Progenitor cell of endocrine pancreas (in vitro differentiated cells): ENCODE results near the gene LDLRAD4. TPM values are rescaled to one million over a fixed set of nuclear protein-coding genes. Genes with fewer than 3 reads are reported as not detected.

ENCODE experiments used
- DNase-seq: peaks from one replicate; pipeline ENCODE4 v3.0.0; 2021; ENCODE audit warnings: low spot score; ENCODE audit not compliant: unreplicated experiment
- H3K27ac Mint-ChIP-seq: 2 replicates; pipeline ENCODE4 v1.8.0; 2021; ENCODE audit warnings: mild to moderate bottlenecking, moderate library complexity, mixed read lengths
- H3K27me3 Mint-ChIP-seq: 2 replicates; pipeline ENCODE4 v1.8.0; 2021; ENCODE audit warnings: mixed read lengths
- H3K36me3 Mint-ChIP-seq: 2 replicates; pipeline ENCODE4 v1.8.0; 2022; ENCODE audit warnings: mixed read lengths; ENCODE audit not compliant: insufficient read depth
- H3K4me1 Mint-ChIP-seq: 2 replicates; pipeline ENCODE4 v1.8.0; 2021; ENCODE audit warnings: low read depth, mixed read lengths
- H3K4me3 Mint-ChIP-seq: 2 replicates; pipeline ENCODE4 v1.8.0; 2021; ENCODE audit warnings: low read depth, mild to moderate bottlenecking, moderate library complexity, mixed read lengths
- H3K9me3 Mint-ChIP-seq: 2 replicates; pipeline ENCODE4 v1.8.0; 2021; ENCODE audit warnings: low read depth, mixed read lengths
- total RNA-seq: library from RNA; stranded (reverse); gene quantifications from 2 replicates; pipeline ENCODE4 v1.2.1, GENCODE V29; 2021
- TF ChIP-seq, protein P1 (sequence below): fragments of 200-600 bp; sonication (generic); IDR thresholded peaks from one replicate; pipeline ENCODE4 v1.5.0; 2021; ENCODE audit warnings: antibody characterized with exemption, mild to moderate bottlenecking; ENCODE audit not compliant: unreplicated experiment

Gene LDLRAD4
- total RNA-seq, 1 donor from 2014 or later: 3.8 TPM

DNA sequence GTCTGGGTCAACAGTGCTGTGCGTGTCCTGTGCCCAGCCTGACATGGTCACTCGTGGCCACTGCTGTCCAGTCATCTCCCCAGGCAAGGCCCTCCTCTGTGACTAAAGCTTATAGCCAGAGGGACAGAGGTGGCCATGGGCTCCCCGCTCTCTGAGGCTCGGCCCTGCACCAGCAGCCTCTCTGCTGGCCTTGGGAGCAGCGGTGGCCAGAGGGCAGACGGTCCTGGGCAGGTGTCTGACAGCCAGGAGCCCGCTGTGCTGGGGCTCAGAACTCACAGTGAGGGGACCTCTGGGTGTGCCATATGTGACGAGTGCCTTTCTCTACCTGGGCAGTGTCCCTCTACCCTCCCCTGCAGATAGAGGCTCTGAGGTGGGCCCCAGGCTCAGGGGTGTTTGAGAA lies 409.1 kb downstream of the LDLRAD4 start:
- peaks cover 3% of the 10 kb centered on the region for H3K27me3 Mint-ChIP-seq
- no peak for DNase-seq
- H3K4me3 Mint-ChIP-seq: no peak overlapping the region
- H3K36me3 Mint-ChIP-seq: no peaks in the 10 kb centered on the region
- TF ChIP-seq, protein P1, sequence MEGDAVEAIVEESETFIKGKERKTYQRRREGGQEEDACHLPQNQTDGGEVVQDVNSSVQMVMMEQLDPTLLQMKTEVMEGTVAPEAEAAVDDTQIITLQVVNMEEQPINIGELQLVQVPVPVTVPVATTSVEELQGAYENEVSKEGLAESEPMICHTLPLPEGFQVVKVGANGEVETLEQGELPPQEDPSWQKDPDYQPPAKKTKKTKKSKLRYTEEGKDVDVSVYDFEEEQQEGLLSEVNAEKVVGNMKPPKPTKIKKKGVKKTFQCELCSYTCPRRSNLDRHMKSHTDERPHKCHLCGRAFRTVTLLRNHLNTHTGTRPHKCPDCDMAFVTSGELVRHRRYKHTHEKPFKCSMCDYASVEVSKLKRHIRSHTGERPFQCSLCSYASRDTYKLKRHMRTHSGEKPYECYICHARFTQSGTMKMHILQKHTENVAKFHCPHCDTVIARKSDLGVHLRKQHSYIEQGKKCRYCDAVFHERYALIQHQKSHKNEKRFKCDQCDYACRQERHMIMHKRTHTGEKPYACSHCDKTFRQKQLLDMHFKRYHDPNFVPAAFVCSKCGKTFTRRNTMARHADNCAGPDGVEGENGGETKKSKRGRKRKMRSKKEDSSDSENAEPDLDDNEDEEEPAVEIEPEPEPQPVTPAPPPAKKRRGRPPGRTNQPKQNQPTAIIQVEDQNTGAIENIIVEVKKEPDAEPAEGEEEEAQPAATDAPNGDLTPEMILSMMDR: no peak
- no peaks in the 10 kb centered on the region for H3K9me3 Mint-ChIP-seq
- no peak overlapping the region for H3K27ac Mint-ChIP-seq
- H3K4me1 Mint-ChIP-seq: peaks cover 2% of the 10 kb centered on the region

DNA sequence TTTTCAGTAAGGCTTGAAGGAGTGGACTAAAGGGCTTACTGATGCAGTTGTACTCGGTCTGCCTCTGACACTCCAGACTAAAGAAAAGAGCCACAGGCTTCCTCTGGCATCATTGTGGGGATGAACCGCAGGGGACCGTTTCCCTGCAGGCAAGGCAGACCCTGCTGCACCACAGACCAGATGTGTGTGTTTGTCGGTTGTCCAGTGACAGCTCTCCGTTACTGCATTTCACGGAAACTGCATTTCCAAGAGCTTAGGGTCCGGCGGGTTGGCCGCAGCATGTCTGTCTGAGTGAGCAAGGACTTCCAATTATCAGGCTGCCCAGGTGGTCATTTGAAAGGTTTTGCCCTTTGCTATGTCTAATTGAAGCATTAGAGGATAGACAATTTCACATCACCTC lies 409.7 kb downstream of the LDLRAD4 start:
- DNase-seq: no peak
- Mint-ChIP-seq H3K36me3 (no peaks in the 10 kb centered on the region), H3K27ac (no peak overlapping the region), H3K4me3 (no peak overlapping the region), H3K4me1 (peaks cover 2% of the 10 kb centered on the region), H3K27me3 (peaks cover 3% of the 10 kb centered on the region), H3K9me3 (no peaks in the 10 kb centered on the region)
- TF ChIP-seq, protein P1: no peak

DNA sequence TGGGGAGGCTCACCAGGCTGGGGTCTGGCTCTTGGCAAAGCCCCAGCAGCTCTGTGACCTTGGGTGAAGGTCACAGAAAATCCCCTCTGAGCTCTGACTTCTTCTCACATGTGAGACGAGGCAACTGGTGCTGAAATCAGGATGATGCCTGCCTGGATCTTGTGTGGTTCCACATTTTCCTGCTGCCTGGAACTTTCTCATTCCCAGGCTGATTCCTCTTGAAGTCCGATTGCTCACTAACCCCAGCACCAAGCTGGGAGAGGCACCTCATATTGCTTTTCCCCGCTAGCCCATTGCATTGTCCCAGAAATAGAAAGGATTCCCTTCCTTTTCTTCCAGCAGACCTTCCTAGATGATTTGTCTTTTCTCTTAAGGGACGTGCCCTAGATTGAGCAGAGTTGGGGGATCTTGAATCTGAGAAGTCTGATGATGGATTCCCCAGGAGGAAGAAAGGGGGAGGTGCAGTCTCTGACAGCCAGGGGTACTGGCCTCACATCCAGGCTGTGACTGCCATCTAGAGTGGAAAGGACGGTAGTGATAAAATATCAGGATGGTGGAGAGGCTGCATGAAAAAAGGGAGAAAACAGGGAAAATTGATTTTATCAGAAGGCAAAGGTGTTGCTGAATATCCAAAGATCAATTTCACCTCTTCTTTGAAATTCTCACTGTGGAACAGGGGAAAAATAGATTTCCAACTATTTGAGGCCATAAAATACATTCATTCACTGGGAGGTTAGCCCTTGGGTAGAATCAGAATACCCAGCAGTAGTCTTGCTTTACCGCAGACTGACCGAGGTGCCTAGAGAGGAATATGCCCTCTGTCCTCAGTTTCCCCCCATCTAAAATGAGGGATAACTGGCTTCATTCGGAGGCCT lies 411.5 kb downstream of the LDLRAD4 start:
- H3K27me3 Mint-ChIP-seq: peaks cover 2% of the 10 kb centered on the region
- H3K36me3 Mint-ChIP-seq: no peaks in the 10 kb centered on the region
- DNase-seq: peak; percentile 31
- no peak overlapping the region for H3K4me3 Mint-ChIP-seq
- TF ChIP-seq, protein P1: peak; percentile 83
- H3K4me1 Mint-ChIP-seq: peaks cover 2% of the 10 kb centered on the region
- H3K27ac Mint-ChIP-seq: no peak overlapping the region
- no peaks in the 10 kb centered on the region for H3K9me3 Mint-ChIP-seq

DNA sequence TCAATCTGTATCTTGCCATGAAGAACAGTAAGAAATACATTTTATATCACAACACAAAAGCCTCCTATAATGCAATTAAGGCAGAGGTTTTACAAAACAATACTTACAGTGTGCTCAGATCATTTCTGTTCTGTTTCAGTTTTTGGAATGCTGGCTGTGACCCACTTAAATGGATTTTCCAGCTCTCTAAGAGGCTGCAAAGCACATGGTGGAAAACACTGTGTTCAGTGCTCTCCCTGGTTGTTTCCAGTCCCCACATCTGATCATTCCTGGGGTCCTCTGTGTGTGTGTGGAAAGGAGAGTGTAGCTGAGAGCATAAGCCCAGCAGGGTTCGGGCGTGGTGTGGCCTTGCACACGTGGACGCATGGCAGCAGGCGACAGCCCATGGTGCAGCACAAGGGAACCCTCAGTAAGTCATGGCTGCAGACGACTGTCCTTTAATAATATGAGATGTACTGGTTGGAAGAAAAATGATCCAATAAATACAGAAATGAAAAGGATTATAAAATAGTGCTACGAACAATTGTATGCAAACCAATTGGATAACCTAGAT lies 412.2 kb downstream of the LDLRAD4 start:
- TF ChIP-seq, protein P1: no peak

DNA sequence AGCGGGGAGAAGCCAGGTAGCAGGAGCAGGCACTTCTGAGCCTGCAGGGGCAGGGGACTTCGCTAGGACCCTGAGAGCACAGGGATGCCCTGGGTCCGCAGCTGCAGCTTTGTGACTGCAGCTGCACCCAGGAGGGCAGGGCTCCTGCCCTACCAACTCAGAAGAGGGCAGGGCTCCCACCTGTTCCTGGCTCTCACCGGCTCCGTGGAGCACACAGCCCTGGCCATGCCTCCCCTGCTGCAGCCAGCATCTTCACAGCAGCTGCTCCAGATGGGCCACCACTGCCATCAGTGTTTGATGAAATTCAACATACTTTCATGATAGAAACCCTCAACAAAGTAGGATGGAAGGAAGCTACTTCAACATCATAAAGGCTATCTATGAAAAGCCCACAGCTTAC lies 415.1 kb downstream of the LDLRAD4 start:
- Mint-ChIP-seq H3K36me3 (no peaks in the 10 kb centered on the region), H3K9me3 (no peaks in the 10 kb centered on the region), H3K27ac (no peak overlapping the region), H3K4me1 (peaks cover 2% of the 10 kb centered on the region), H3K4me3 (no peak overlapping the region), H3K27me3 (no peaks in the 10 kb centered on the region)
- DNase-seq: no peak
- TF ChIP-seq, protein P1: no peak

More for the DNA sequence above, 412.2 kb downstream of the LDLRAD4 start:
- Mint-ChIP-seq H3K27me3 (no peaks in the 10 kb centered on the region), H3K36me3 (no peaks in the 10 kb centered on the region), H3K9me3 (no peaks in the 10 kb centered on the region), H3K4me1 (peaks cover 2% of the 10 kb centered on the region), H3K27ac (no peak overlapping the region), H3K4me3 (no peak overlapping the region)
- no peak for DNase-seq
